ENCODE results near the gene OR51G1.

Gene OR51G1

DNA sequence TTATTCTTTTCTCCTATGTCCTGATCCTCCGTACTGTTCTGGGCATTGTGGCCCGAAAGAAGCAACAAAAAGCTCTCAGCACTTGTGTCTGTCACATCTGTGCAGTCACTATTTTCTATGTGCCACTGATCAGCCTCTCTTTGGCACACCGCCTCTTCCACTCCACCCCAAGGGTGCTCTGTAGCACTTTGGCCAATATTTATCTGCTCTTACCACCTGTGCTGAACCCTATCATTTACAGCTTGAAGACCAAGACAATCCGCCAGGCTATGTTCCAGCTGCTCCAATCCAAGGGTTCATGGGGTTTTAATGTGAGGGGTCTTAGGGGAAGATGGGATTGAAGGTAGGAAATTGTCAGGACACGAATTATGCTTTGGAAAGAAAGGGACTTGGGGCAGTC is 41.6 kb downstream of the OR51G1 start:
- Histone ChIP-seq H3F3A (ENCODE audit: insufficient read depth, low read length) (no peaks in the 10 kb centered on the region), H3K4me1 (ENCODE audit: low read length) (no peaks in the 10 kb centered on the region), H3K9me3 (replicated peaks; ENCODE audit: insufficient read depth, low read length) (no peaks in the 10 kb centered on the region), H2AFZ (ENCODE audit: low read length) (no peak overlapping the region), H3K4me2 (ENCODE audit: low read depth, low read length) (no peak overlapping the region), H3K27ac (ENCODE audit: low read length) (no peak overlapping the region), H3K27me3 (replicated peaks; ENCODE audit: insufficient read depth, low read length) (no peaks in the 10 kb centered on the region), H3K79me2 (ENCODE audit: low read length) (no peaks in the 10 kb centered on the region), H3K36me3 (replicated peaks; ENCODE audit: insufficient read depth, low read length) (no peaks in the 10 kb centered on the region), H4K20me1 (ENCODE audit: insufficient read depth, low read length) (no peaks in the 10 kb centered on the region), H3K9ac (ENCODE audit: low read length) (no peak overlapping the region), H3K9me2 (replicated peaks; ENCODE audit: insufficient read depth, low read length) (no peaks in the 10 kb centered on the region), H3K4me3 (ENCODE audit: low read length) (no peak overlapping the region)
- TF ChIP-seq EZH2phosphoT487 (IDR thresholded peaks at IDR 0.05; ENCODE audit: low read length) (no peak), EZH2 (optimal IDR thresholded peaks at IDR 0.05; ENCODE audit: low read depth, low read length) (no peak), CTCF (IDR thresholded peaks at IDR 0.05; ENCODE audit: low read length) (no peak)
- no peak for DNase-seq

- Histone ChIP-seq H3K4me3 (ENCODE audit: low read length) (no peak within 1 kb of the TSS), H3K9me3 (replicated peaks; ENCODE audit: insufficient read depth, low read length) (no peaks in the 10 kb centered on the region), H3K27ac (ENCODE audit: low read length) (no peak within 1 kb of the TSS), H2AFZ (ENCODE audit: low read length) (no peak within 1 kb of the TSS), H3K4me1 (ENCODE audit: low read length) (no peaks in the 10 kb centered on the region), H3K9ac (ENCODE audit: low read length) (no peak within 1 kb of the TSS), H3K4me2 (ENCODE audit: low read depth, low read length) (no peak within 1 kb of the TSS), H3K27me3 (replicated peaks; ENCODE audit: insufficient read depth, low read length) (no peaks in the 10 kb centered on the region), H3F3A (ENCODE audit: insufficient read depth, low read length) (no peaks in the 10 kb centered on the region), H3K79me2 (ENCODE audit: low read length) (no peaks in the 10 kb centered on the region), H4K20me1 (ENCODE audit: insufficient read depth, low read length) (no peaks in the 10 kb centered on the region), H3K9me2 (replicated peaks; ENCODE audit: insufficient read depth, low read length) (no peaks in the 10 kb centered on the region), H3K36me3 (replicated peaks; ENCODE audit: insufficient read depth, low read length) (no peaks in the 10 kb centered on the region)
- DNase-seq: no peak
- TF ChIP-seq EZH2 (optimal IDR thresholded peaks at IDR 0.05; ENCODE audit: low read depth, low read length): no peak
- no peak for TF ChIP-seq EZH2phosphoT487 (IDR thresholded peaks at IDR 0.05; ENCODE audit: low read length)
- no peak for TF ChIP-seq CTCF (IDR thresholded peaks at IDR 0.05; ENCODE audit: low read length)
Measured at GRCh38 chr11:4881860-4882500, 42.2 kb downstream of the OR51G1 start, which contains the start of gene OR51T1. TSS of gene OR51T1 (plus strand) at chr11:4881900. CDS start at chr11:4881900, 0 bp downstream.

- no peaks in the 10 kb centered on the region for H3F3A ChIP-seq (ENCODE audit: insufficient read depth, low read length)
- no peak overlapping the region for H2AFZ ChIP-seq (ENCODE audit: low read length)
- no peak overlapping the region for H3K9ac ChIP-seq (ENCODE audit: low read length)
- H3K36me3 ChIP-seq (replicated peaks; ENCODE audit: insufficient read depth, low read length): no peaks in the 10 kb centered on the region
- H3K4me2 ChIP-seq (ENCODE audit: low read depth, low read length): no peak overlapping the region
- H3K4me1 ChIP-seq (ENCODE audit: low read length): no peaks in the 10 kb centered on the region
- no peaks in the 10 kb centered on the region for H3K27me3 ChIP-seq (replicated peaks; ENCODE audit: insufficient read depth, low read length)
- H4K20me1 ChIP-seq (ENCODE audit: insufficient read depth, low read length): no peaks in the 10 kb centered on the region
- H3K9me2 ChIP-seq (replicated peaks; ENCODE audit: insufficient read depth, low read length): no peaks in the 10 kb centered on the region
- no peak overlapping the region for H3K27ac ChIP-seq (ENCODE audit: low read length)
- H3K4me3 ChIP-seq (ENCODE audit: low read length): no peak overlapping the region
- no peaks in the 10 kb centered on the region for H3K79me2 ChIP-seq (ENCODE audit: low read length)
- H3K9me3 ChIP-seq (replicated peaks; ENCODE audit: insufficient read depth, low read length): no peaks in the 10 kb centered on the region
- TF ChIP-seq CTCF (IDR thresholded peaks at IDR 0.05; ENCODE audit: low read length): no peak
- TF ChIP-seq EZH2 (optimal IDR thresholded peaks at IDR 0.05; ENCODE audit: low read depth, low read length): no peak
- TF ChIP-seq EZH2phosphoT487 (IDR thresholded peaks at IDR 0.05; ENCODE audit: low read length): no peak
- DNase-seq: no peak
Measured at GRCh38 chr11:4881188-4881587, 43.0 kb downstream of the OR51G1 start.
